Esophagus squamous epithelium (tissue), 5 donors: ENCODE measurements around the gene TPGS2. TPM values are rescaled to one million over a fixed set of nuclear protein-coding genes. Genes with fewer than 3 reads are reported as not detected.

ENCODE experiments used
- DNase-seq: peaks from one replicate; lab custom pipeline; 2025; lab: John Stamatoyannopoulos, UW
- H3K27ac ChIP-seq, 4 donors: fragments of 200-600 bp; sonication (generic); one replicate each; pipeline ENCODE4 v1.5.1; 2016 to 2019; ENCODE audit warnings: mild to moderate bottlenecking in 1 of 4
- H3K27me3 ChIP-seq, 4 donors: fragments of 200-600 bp; sonication (generic); 1 replicate in 3 of 4; 2 replicates in 1 of 4; pipeline versions ENCODE4 v1.5.1 to v1.6.0; 2017 to 2021; ENCODE audit warnings: antibody characterized with exemption in 1 of 4
- H3K36me3 ChIP-seq, 3 donors: fragments of 200-600 bp; sonication (generic); one replicate each; pipeline ENCODE4 v1.5.1; 2016 to 2019
- H3K4me1 ChIP-seq, 3 donors: fragments of 200-600 bp; sonication (generic); one replicate each; pipeline ENCODE4 v1.5.1; 2017 to 2019
- H3K4me3 ChIP-seq, 4 donors: fragments of 200-600 bp; sonication (generic); 1 replicate in 3 of 4; 2 replicates in 1 of 4; pipeline ENCODE4 v1.5.1; 2016 to 2019; ENCODE audit warnings: mild to moderate bottlenecking in 2 of 4, moderate library complexity in 1 of 4
- H3K9me3 ChIP-seq, 3 donors: fragments of 200-600 bp; sonication (generic); one replicate each; pipeline ENCODE4 v1.5.1; 2016 to 2019
- CTCF ChIP-seq, 6 experiments: fragments of 450-650 bp in 4 of 6; fragments of 200-600 bp in 2 of 6; sonication (generic) in 2 of 6; IDR thresholded peaks; one replicate each; pipeline ENCODE4 v1.5.1; 2016 to 2019; ENCODE audit warnings: antibody characterized with exemption in 6 of 6, mild to moderate bottlenecking in 4 of 6, moderate library complexity in 4 of 6
- POLR2A ChIP-seq, 4 donors: fragments of 450-650 bp; IDR thresholded peaks; one replicate each; pipeline ENCODE4 v1.6.1; 2017; ENCODE audit warnings: antibody characterized with exemption in 4 of 4, mild to moderate bottlenecking in 4 of 4, moderate library complexity in 3 of 4
- WGBS, 2 donors: methylation state at CpG; one replicate each; pipeline ENCODE4 v1.1.5; 2018; 5-methylcytosine and 5-hydroxymethylcytosine counted together
- intact Hi-C: fragments of 100-400 bp; cut with DNase I; formaldehyde crosslinking; loops from one replicate; pipeline ENCODE4 v1.15.0; 2022
- total RNA-seq, 4 donors: library from RNA; depleted of rRNA; stranded (reverse); fragments of >200 nt; gene quantifications; one replicate each; pipeline ENCODE4 v1.1.0, GENCODE V29; 2016
- donor health status: DM: yes; HTN: yes; CAD: no.

The TPGS2 gene
- total RNA-seq, 4 donors from 2014 or later, result 65.1 to 155 (median 105) TPM

GRCh38 chr18:36862182-36862581 is 33.4 kb upstream of the TPGS2 start:
- no peak for DNase-seq
- Histone ChIP-seq H3K27me3 (no peaks in the 10 kb centered on the region), H3K36me3 (peaks cover 0 to 3% (median 0%) of the 10 kb centered on the region in 3 donors), H3K4me1 (no peaks in the 10 kb centered on the region), H3K27ac (no peak overlapping the region), H3K4me3 (no peak overlapping the region), H3K9me3 (no peaks in the 10 kb centered on the region)
- WGBS, 2 donors, result 91 to 96% methylated on average over 1 of the region's 1 CpG
- intact Hi-C loops, result no loop called here
- TF ChIP-seq CTCF (IDR thresholded peaks at IDR 0.05), result no peak

GRCh38 chr18:36856815-36857214 is 28.0 kb upstream of the TPGS2 start:
- TF ChIP-seq POLR2A (IDR thresholded peaks at IDR 0.05) (no peak), CTCF (IDR thresholded peaks at IDR 0.05) (no peak)
- Histone ChIP-seq H3K9me3 (no peaks in the 10 kb centered on the region), H3K36me3 (peaks cover 0 to 17% (median 0%) of the 10 kb centered on the region in 3 donors), H3K27ac (no peak overlapping the region), H3K4me3 (no peak overlapping the region), H3K27me3 (no peaks in the 10 kb centered on the region), H3K4me1 (no peaks in the 10 kb centered on the region)
- no peak for DNase-seq
- WGBS, 2 donors, result 40 to 50% methylated on average over 1 of the region's 1 CpG
- intact Hi-C loops, result no loop called here

GRCh38 chr18:36851202-36851590 is 22.4 kb upstream of the TPGS2 start:
- WGBS, 2 donors, result 66 to 90% methylated on average over 2 of the region's 2 CpGs
- no peak overlapping the region for H3K4me3 ChIP-seq
- H3K9me3 ChIP-seq, result no peaks in the 10 kb centered on the region
- no peaks in the 10 kb centered on the region for H3K27me3 ChIP-seq
- intact Hi-C loops, result no loop called here
- no peak for DNase-seq
- no peak overlapping the region for H3K27ac ChIP-seq
- TF ChIP-seq POLR2A (IDR thresholded peaks at IDR 0.05) (no peak), CTCF (IDR thresholded peaks at IDR 0.05) (no peak)
- H3K4me1 ChIP-seq, result no peaks in the 10 kb centered on the region
- peaks cover 0 to 17% (median 0%) of the 10 kb centered on the region in 3 donors for H3K36me3 ChIP-seq

- no peak for DNase-seq
- H3K36me3 ChIP-seq, result peaks cover 0 to 17% (median 0%) of the 10 kb centered on the region in 3 donors
- WGBS, 2 donors, result 35 to 53% methylated on average over 1 of the region's 1 CpG
These were observed 21.9 kb upstream of the TPGS2 start for GRCh38 chr18:36850527-36851201.

GRCh38 chr18:36849288-36850006 is 20.6 kb upstream of the TPGS2 start:
- H3K27me3 ChIP-seq, result no peaks in the 10 kb centered on the region
- intact Hi-C loops, result no loop called here
- no peak for DNase-seq
- H3K4me3 ChIP-seq, result no peak overlapping the region
- TF ChIP-seq CTCF (IDR thresholded peaks at IDR 0.05) (no peak), POLR2A (IDR thresholded peaks at IDR 0.05) (no peak)
- H3K27ac ChIP-seq, result no peak overlapping the region
- no peaks in the 10 kb centered on the region for H3K9me3 ChIP-seq
- WGBS, 2 donors, result 28 to 31% methylated on average over 2 of the region's 2 CpGs
- H3K36me3 ChIP-seq, result peaks cover 0 to 17% (median 0%) of the 10 kb centered on the region in 3 donors
- H3K4me1 ChIP-seq, result no peaks in the 10 kb centered on the region

More at GRCh38 chr18:36850527-36851201, 21.9 kb upstream of the TPGS2 start:
- no peak overlapping the region for H3K27ac ChIP-seq
- TF ChIP-seq POLR2A (IDR thresholded peaks at IDR 0.05), result no peak
- intact Hi-C loops, result no loop called here
- H3K9me3 ChIP-seq, result no peaks in the 10 kb centered on the region
- no peak overlapping the region for H3K4me3 ChIP-seq
- H3K27me3 ChIP-seq, result no peaks in the 10 kb centered on the region
- H3K4me1 ChIP-seq, result no peaks in the 10 kb centered on the region
